HG02623 (cell line): ENCODE measurements around the gene EXOC3.
"Not testable (repeated sequence)": the region's sequence is repeated elsewhere in the genome, so short reads cannot be mapped to it uniquely, and the experiment has no call there.

ENCODE experiments used
- ATAC-seq: cut with Tn5 transposase; IDR thresholded peaks from one replicate; pipeline ENCODE4 v1.9.1; 2021; ENCODE audit warnings: moderate library complexity; ENCODE audit not compliant: unreplicated experiment

The EXOC3 gene

GRCh38 chr5:471750-472058 lies 28.7 kb downstream of the EXOC3 start:
- no peak for ATAC-seq

- peak; percentile 9 for ATAC-seq
These were observed 29.2 kb downstream of the EXOC3 start for GRCh38 chr5:472076-472655.

GRCh38 chr5:472656-473550 lies 29.9 kb downstream of the EXOC3 start:
- ATAC-seq, result peak; percentile 70

- peak; percentile 18 for ATAC-seq
These were observed 30.7 kb downstream of the EXOC3 start for GRCh38 chr5:473551-474192.

GRCh38 chr5:474232-474839 lies 31.4 kb downstream of the EXOC3 start:
- ATAC-seq, result not testable (repeated sequence)

- ATAC-seq, result no peak
These were observed 32.1 kb downstream of the EXOC3 start for GRCh38 chr5:474840-475661.

GRCh38 chr5:475704-476101 lies 32.7 kb downstream of the EXOC3 start:
- ATAC-seq, result no peak

- ATAC-seq, result no peak
These were observed 33.3 kb downstream of the EXOC3 start for GRCh38 chr5:476102-476813.

- ATAC-seq, result no peak
These were observed 33.8 kb downstream of the EXOC3 start for GRCh38 chr5:476814-477175.

GRCh38 chr5:477247-477646 lies 34.3 kb downstream of the EXOC3 start:
- ATAC-seq, result no peak

- ATAC-seq, result no peak
These were observed 34.9 kb downstream of the EXOC3 start for GRCh38 chr5:477871-478270.

- no peak for ATAC-seq
These were observed 35.5 kb downstream of the EXOC3 start for GRCh38 chr5:478369-478981.

GRCh38 chr5:478982-479535 lies 36.1 kb downstream of the EXOC3 start:
- no peak for ATAC-seq

GRCh38 chr5:479566-480319 lies 36.8 kb downstream of the EXOC3 start:
- no peak for ATAC-seq

- ATAC-seq, result no peak
These were observed 38.4 kb downstream of the EXOC3 start for GRCh38 chr5:481347-481746.

- ATAC-seq, result no peak
These were observed 39.0 kb downstream of the EXOC3 start for GRCh38 chr5:482021-482420.

GRCh38 chr5:482506-482905 lies 39.5 kb downstream of the EXOC3 start:
- no peak for ATAC-seq

- no peak for ATAC-seq
These were observed 40.0 kb downstream of the EXOC3 start for GRCh38 chr5:483011-483410.
